A549 (cell line): ENCODE results near the gene SELENOM.

ENCODE experiments used
- BHLHE40 ChIP-seq: IDR thresholded peaks from 2 replicates; pipeline ENCODE4 v1.6.1; 2012; ENCODE audit warnings: low read depth, low read length, inconsistent platforms
- CHD2 ChIP-seq: fragments of 150-350 bp; IDR thresholded peaks from 2 replicates; pipeline ENCODE4 v1.6.1; 2014; ENCODE audit warnings: low read length; ENCODE audit not compliant: partially characterized antibody
- CHD4 ChIP-seq: fragments of 200-600 bp; sonication (generic); IDR thresholded peaks from 2 replicates; pipeline ENCODE4 v1.6.1; 2016; ENCODE audit warnings: antibody characterized with exemption, mild to moderate bottlenecking, borderline replicate concordance
- GATA3 ChIP-seq: IDR thresholded peaks from 2 replicates; pipeline ENCODE4 v1.6.1; 2012; ENCODE audit warnings: borderline replicate concordance
- KDM1A ChIP-seq: fragments of 200-600 bp; sonication (generic); IDR thresholded peaks from 2 replicates; pipeline ENCODE4 v1.6.1; 2016; ENCODE audit warnings: low read depth, mild to moderate bottlenecking
- MAZ ChIP-seq: fragments of 150-350 bp; IDR thresholded peaks from 2 replicates; pipeline ENCODE4 v1.6.1; 2014; ENCODE audit warnings: antibody characterized with exemption, low read depth, low read length, borderline replicate concordance
- MYC ChIP-seq: IDR thresholded peaks from 2 replicates; pipeline ENCODE4 v1.6.1; 2012; ENCODE audit warnings: mild to moderate bottlenecking, inconsistent platforms, low read length, improper control_type of control experiment, borderline replicate concordance
- POLR2A ChIP-seq: IDR thresholded peaks from 2 replicates; pipeline ENCODE4 v1.6.1; 2012; ENCODE audit warnings: mild to moderate bottlenecking, low read length
- RAD21 ChIP-seq, 2 experiments: fragments of >200 bp in 1 of 2; sonication (Bioruptor Twin) in 1 of 2; formaldehyde crosslinking in 1 of 2; IDR thresholded peaks in 1 of 2; conservative IDR thresholded peaks in 1 of 2; 2 replicates in 1 of 2; 3 replicates in 1 of 2; pipeline ENCODE4 v1.6.1; 2012 to 2018; ENCODE audit warnings: inconsistent platforms in 1 of 2
- RFX5 ChIP-seq: fragments of 450-650 bp; IDR thresholded peaks from 2 replicates; pipeline ENCODE4 v1.7.1; 2014; ENCODE audit warnings: antibody characterized with exemption, mild to moderate bottlenecking, moderate library complexity
- RNF2 ChIP-seq: fragments of 200-600 bp; sonication (generic); IDR thresholded peaks from 2 replicates; pipeline ENCODE4 v1.6.1; 2016; ENCODE audit warnings: low read depth, mild to moderate bottlenecking, antibody characterized with exemption, moderate library complexity, borderline replicate concordance
- ZNF302 ChIP-seq: fragments of 250-450 bp; sonication (Bioruptor Pico); IDR thresholded peaks from 2 replicates; pipeline ENCODE4 v1.9.0; 2021; ENCODE audit warnings: inconsistent platforms, mild to moderate bottlenecking, moderate library complexity
- TF ChIP-seq, protein P1 (sequence below): fragments of >200 bp; sonication (Bioruptor Twin); formaldehyde crosslinking; IDR thresholded peaks from 3 replicates; pipeline ENCODE4 v1.5.1; 2016

DNA sequence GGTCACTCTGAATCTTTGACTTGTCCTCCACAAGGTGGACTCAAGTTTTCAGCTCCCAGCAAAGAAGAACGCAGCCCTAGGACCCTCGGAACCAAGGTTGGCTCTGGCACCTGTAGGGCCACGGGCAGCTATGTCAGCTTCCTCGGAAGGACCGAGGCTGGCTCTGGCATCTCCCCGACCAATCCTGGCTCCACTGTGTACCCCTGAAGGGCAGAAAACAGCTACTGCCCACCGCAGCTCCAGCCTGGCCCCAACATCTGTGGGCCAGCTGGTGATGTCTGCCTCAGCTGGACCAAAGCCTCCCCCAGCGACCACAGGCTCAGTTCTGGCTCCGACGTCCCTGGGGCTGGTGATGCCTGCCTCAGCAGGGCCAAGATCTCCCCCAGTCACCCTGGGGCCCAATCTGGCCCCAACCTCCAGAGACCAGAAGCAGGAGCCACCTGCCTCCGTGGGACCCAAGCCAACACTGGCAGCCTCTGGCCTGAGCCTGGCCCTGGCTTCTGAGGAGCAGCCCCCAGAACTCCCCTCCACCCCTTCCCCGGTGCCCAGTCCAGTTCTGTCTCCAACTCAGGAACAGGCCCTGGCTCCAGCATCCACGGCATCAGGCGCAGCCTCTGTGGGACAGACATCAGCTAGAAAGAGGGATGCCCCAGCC is 17.6 kb upstream of the SELENOM start:
- TF ChIP-seq MAZ (no peak), ZNF302 (CRISPR knock-in tag) (no peak), POLR2A (no peak), RAD21 (conservative IDR thresholded peaks at IDR 0.05 in 1 of 2, IDR thresholded peaks at IDR 0.05 in 1 of 2) (no peak), KDM1A (no peak), MYC (no peak), CHD2 (no peak), RNF2 (no peak), GATA3 (no peak), RFX5 (no peak), CHD4 (no peak), BHLHE40 (no peak)
- TF ChIP-seq, protein P1, sequence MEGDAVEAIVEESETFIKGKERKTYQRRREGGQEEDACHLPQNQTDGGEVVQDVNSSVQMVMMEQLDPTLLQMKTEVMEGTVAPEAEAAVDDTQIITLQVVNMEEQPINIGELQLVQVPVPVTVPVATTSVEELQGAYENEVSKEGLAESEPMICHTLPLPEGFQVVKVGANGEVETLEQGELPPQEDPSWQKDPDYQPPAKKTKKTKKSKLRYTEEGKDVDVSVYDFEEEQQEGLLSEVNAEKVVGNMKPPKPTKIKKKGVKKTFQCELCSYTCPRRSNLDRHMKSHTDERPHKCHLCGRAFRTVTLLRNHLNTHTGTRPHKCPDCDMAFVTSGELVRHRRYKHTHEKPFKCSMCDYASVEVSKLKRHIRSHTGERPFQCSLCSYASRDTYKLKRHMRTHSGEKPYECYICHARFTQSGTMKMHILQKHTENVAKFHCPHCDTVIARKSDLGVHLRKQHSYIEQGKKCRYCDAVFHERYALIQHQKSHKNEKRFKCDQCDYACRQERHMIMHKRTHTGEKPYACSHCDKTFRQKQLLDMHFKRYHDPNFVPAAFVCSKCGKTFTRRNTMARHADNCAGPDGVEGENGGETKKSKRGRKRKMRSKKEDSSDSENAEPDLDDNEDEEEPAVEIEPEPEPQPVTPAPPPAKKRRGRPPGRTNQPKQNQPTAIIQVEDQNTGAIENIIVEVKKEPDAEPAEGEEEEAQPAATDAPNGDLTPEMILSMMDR, result no peak
